Ovary (tissue), 9 donors: ENCODE results near the gene ST3GAL5. TPM values are rescaled to one million over a fixed set of nuclear protein-coding genes. Genes with fewer than 3 reads are reported as not detected.
A peak's percentile ranks its signal among the peaks of the same experiment; 100 is the strongest.
"Not testable (repeated sequence)": the region's sequence is repeated elsewhere in the genome, so short reads cannot be mapped to it uniquely, and the experiment has no call there.

ENCODE experiments used
- DNase-seq, 5 donors: peaks; one replicate each; pipeline ENCODE4 v3.0.0-alpha.2; 2019 to 2020
- H3K27ac ChIP-seq, 2 donors: fragments of 200-600 bp; one replicate each; pipeline versions ENCODE4 v1.5.1 to v1.8.0; 2019 to 2022
- H3K27me3 ChIP-seq: fragments of 200-600 bp; one replicate; pipeline ENCODE4 v1.8.0; 2022
- H3K36me3 ChIP-seq: fragments of 200-600 bp; sonication (generic); one replicate; pipeline ENCODE4 v1.5.1; 2019
- H3K4me1 ChIP-seq: one replicate; pipeline ENCODE4 v1.8.1; 2013; ENCODE audit warnings: mild to moderate bottlenecking, moderate library complexity; ENCODE audit not compliant: insufficient read depth
- H3K4me3 ChIP-seq: fragments of 200-600 bp; sonication (generic); one replicate; pipeline ENCODE4 v1.5.1; 2017
- H3K9me3 ChIP-seq, 2 donors: fragments of 200-600 bp in 1 of 2; sonication (generic) in 1 of 2; one replicate each; pipeline versions ENCODE4 v1.5.1 to v1.8.1; 2013 to 2019; ENCODE audit warnings: mild to moderate bottlenecking in 1 of 2, moderate library complexity in 1 of 2
- CTCF ChIP-seq, 3 donors: fragments of 450-650 bp in 2 of 3; fragments of 200-600 bp in 1 of 3; IDR thresholded peaks; one replicate each; pipeline versions ENCODE4 v1.5.1 to v1.8.0; 2016 to 2022; ENCODE audit warnings: antibody characterized with exemption in 3 of 3, mild to moderate bottlenecking in 1 of 3
- EP300 ChIP-seq: sonication (generic); formaldehyde crosslinking; IDR thresholded peaks from one replicate; pipeline ENCODE4 v1.6.1; 2017; ENCODE audit warnings: antibody characterized with exemption
- POLR2A ChIP-seq: fragments of 450-650 bp; IDR thresholded peaks from one replicate; pipeline ENCODE4 v1.6.1; 2017; ENCODE audit warnings: antibody characterized with exemption, mild to moderate bottlenecking, moderate library complexity
- WGBS, 3 donors: extraction: QIAGEN DNeasy Blood & Tissue Kit in 1 of 3; methylation state at CpG; one replicate each; pipeline versions ENCODE4 v1.1.5 to v1.1.7; 2013 to 2017; 5-methylcytosine and 5-hydroxymethylcytosine counted together
- intact Hi-C, 4 donors: fragments of 100-400 bp; cut with DNase I; formaldehyde crosslinking; loops; one replicate each; pipeline versions ENCODE4 v1.11.0 to v1.15.1; 2022 to 2023
- polyA plus RNA-seq, 2 donors: library from polyadenylated mRNA; stranded (reverse); fragments of 200-250 nt in 1 of 2; fragments of 350-450 nt in 1 of 2; fragmentation: Illumina TruSeq in 1 of 2; extraction: RNeasy Lipid Tissue Mini Kit (QIAGEN cat#74804) in 1 of 2; gene quantifications; one replicate each; pipeline ENCODE4 v1.2.3, GENCODE V29; 2013 to 2014
- total RNA-seq, 7 donors: library from RNA; depleted of rRNA in 2 of 7; stranded (reverse); fragments of >200 nt in 2 of 7; fragmentation: NEBNext Ultra II Directional in 3 of 7; extraction: Animal tissue kit (Norgen Biotek cat#: 25700) in 3 of 7; gene quantifications; one replicate each; pipeline versions ENCODE4 v1.1.0 to v1.2.4, GENCODE V29; 2016 to 2023
- donor health status: DM: no; HTN: no; CAD: no; lungs with moderate emphysema.
- donor health status: DM: no; HTN: no; CAD: no.
- donor health status: Bipolar disorder and iron deficiency.
- donor health status: DM: yes; HTN: yes; CAD: no.
- donor health status: DM: no; HTN: no; CAD: no.
- donor health status: DM: yes; HTN: yes; CAD: no.

The ST3GAL5 gene
- total and polyA plus RNA-seq, 9 donors: 11.6 to 52.7 (median 22.2) TPM

DNA sequence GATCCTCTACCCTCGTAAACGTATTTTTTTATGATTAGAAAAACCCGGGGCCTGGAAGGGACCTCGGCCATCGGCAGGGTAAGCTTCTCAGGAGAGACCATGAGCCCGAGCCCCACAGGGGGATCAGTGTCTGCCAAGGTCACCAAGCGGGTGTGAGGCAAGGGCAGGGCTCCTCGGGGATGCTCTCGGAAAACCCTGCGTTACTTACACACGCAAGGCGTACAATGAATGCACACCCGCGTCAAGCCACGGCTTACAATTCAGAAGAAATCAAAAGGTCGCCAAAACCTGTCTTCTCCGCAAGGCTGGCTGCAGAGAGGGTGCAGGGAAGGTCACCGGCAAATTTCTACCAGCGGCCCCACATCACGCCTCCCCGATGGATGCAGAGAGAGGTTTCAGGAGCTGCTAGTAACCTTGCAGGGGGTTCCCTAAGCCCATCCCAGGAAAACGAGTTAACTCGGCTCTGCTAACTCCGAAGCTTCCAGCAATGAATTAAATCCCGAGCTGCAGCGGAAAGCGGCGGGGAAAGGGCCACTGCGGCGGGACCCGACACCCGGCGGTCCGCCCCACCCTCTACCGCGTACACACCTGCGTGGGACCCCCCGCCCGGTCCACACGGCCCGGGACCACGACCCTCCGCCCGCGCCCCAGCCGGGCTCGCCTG, 638 bp downstream of the ST3GAL5 start:
- no peaks in the 10 kb centered on the region for H3K27me3 ChIP-seq
- no peaks in the 10 kb centered on the region for H3K36me3 ChIP-seq
- TF ChIP-seq POLR2A: no peak
- no peak for TF ChIP-seq CTCF (IDR thresholded peaks at IDR 0.05)
- no peak for TF ChIP-seq EP300
- H3K4me3 ChIP-seq: peak overlapping the region; percentile 86
- H3K27ac ChIP-seq: peak overlapping the region; percentile 84 to 88
- peaks cover 8% of the 10 kb centered on the region for H3K4me1 ChIP-seq
- H3K9me3 ChIP-seq: no peaks in the 10 kb centered on the region
- intact Hi-C loops: loop anchor here in 3 of 4 donors (5.0 to 10.0 kb wide), 6 partner anchors 61 to 561 kb away; partner anchors contain the start of gene TGOLN2 (in 1 of the 3)
- DNase-seq: peak in 2 of 5 donors; percentile 35 to 44
- WGBS, 3 donors: 1% methylated on average over 34 to 47 of the region's 47 CpGs

DNA sequence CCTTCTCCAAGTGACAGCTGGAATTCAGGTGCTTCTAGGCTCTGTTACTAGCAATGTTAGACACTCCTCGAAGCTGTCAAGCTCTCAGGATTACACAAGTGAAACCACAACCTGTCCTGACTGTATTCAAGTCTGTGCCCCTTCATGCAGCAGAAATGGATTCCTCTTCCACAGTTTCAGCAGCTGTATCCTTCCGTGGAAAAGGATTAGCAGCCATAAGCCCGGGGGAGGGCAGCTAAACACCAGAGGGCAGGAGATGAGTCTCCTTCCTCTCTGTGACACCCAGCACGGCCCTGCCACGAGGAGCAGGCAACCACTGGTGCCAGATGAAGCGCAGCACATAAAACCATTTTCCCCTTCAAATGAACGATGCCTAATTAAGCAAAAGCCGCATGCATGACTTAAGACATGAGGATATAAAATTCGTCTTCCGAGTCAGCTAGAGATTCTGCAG, 1.2 kb downstream of the ST3GAL5 start:
- peaks cover 8% of the 10 kb centered on the region for H3K4me1 ChIP-seq
- no peak for TF ChIP-seq POLR2A
- peak in 1 of 3 donors; percentile 16 for TF ChIP-seq CTCF (IDR thresholded peaks at IDR 0.05)
- intact Hi-C loops: loop anchor here in 3 of 4 donors (2.0 to 10.0 kb wide), 7 partner anchors 60 to 560 kb away; partner anchors contain the start of gene TGOLN2 (in 1 of the 3)

GRCh38 chr2:85886590-85886989, 2.2 kb downstream of the ST3GAL5 start:
- WGBS, 3 donors: 5 to 10% (median 8%) methylated on average over 11 of the region's 11 CpGs

More for the DNA sequence above, 1.2 kb downstream of the ST3GAL5 start:
- peak in 4 of 5 donors; percentile 48 to 60 (median 57) for DNase-seq
- no peaks in the 10 kb centered on the region for H3K36me3 ChIP-seq
- WGBS, 3 donors: 10 to 13% (median 12%) methylated on average over 10 of the region's 10 CpGs
- H3K27me3 ChIP-seq: no peaks in the 10 kb centered on the region
- peak overlapping the region; percentile 86 for H3K4me3 ChIP-seq
- H3K27ac ChIP-seq: peak overlapping the region in 1 of 2 donors; percentile 84
- no peaks in the 10 kb centered on the region for H3K9me3 ChIP-seq

GRCh38 chr2:85886141-85886540, 2.6 kb downstream of the ST3GAL5 start:
- WGBS, 3 donors: 66 to 74% (median 70%) methylated on average over 8 of the region's 8 CpGs
- H3K27me3 ChIP-seq: no peaks in the 10 kb centered on the region
- H3K4me1 ChIP-seq: peaks cover 8% of the 10 kb centered on the region
- no peak for TF ChIP-seq POLR2A
- TF ChIP-seq EP300: no peak
- no peak for TF ChIP-seq CTCF (IDR thresholded peaks at IDR 0.05)
- no peak overlapping the region for H3K27ac ChIP-seq
- no peak for DNase-seq
- H3K36me3 ChIP-seq: no peaks in the 10 kb centered on the region
- no peak overlapping the region for H3K4me3 ChIP-seq
- intact Hi-C loops: loop anchor here in 3 of 4 donors (2.0 to 10.0 kb wide), 7 partner anchors 59 to 559 kb away; partner anchors contain the start of gene TGOLN2 (in 1 of the 3)
- H3K9me3 ChIP-seq: no peaks in the 10 kb centered on the region

More at GRCh38 chr2:85886590-85886989, 2.2 kb downstream of the ST3GAL5 start:
- Histone ChIP-seq H3K36me3 (no peaks in the 10 kb centered on the region), H3K4me1 (peaks cover 8% of the 10 kb centered on the region), H3K27me3 (no peaks in the 10 kb centered on the region), H3K9me3 (no peaks in the 10 kb centered on the region), H3K27ac (no peak overlapping the region), H3K4me3 (peak overlapping the region; percentile 86)
- intact Hi-C loops: loop anchor here in 3 of 4 donors (2.0 to 10.0 kb wide), 7 partner anchors 59 to 559 kb away; partner anchors contain the start of gene TGOLN2 (in 1 of the 3)
- TF ChIP-seq CTCF (IDR thresholded peaks at IDR 0.05) (no peak), EP300 (no peak), POLR2A (no peak)
- peak; percentile 46 to 69 (median 67) for DNase-seq

DNA sequence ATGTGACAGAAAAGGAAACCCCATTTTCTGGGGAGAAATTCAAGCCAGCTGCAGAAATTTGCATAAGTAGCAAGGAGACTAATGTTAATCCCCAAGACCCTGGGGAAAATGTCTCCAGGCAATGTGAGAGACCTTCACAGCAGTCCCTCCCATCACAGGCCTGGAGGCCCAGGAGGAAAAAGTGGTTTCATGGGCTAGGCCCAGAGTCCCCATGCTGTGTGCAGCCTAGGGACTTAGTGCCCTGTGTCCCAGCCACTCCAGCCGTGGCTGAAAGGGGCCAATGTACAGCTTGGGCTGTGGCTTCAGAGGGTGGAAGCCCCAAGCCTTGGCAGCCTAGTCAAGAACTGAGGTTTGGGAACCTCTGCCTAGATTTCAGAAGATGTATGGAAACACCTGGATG, 7.0 kb downstream of the ST3GAL5 start:
- not testable (repeated sequence) for H3K27me3 ChIP-seq, H3K4me1 ChIP-seq, H3K27ac ChIP-seq, H3K36me3 ChIP-seq, H3K4me3 ChIP-seq, H3K9me3 ChIP-seq, DNase-seq
- intact Hi-C loops: loop anchor here in 1 of 4 donors (10.0 kb wide), 2 partner anchors 57 to 193 kb away; no protein-coding TSS in a partner anchor
- 91 to 100% (median 100%) methylated on average over 1 of the region's 1 CpG for WGBS, 3 donors

DNA sequence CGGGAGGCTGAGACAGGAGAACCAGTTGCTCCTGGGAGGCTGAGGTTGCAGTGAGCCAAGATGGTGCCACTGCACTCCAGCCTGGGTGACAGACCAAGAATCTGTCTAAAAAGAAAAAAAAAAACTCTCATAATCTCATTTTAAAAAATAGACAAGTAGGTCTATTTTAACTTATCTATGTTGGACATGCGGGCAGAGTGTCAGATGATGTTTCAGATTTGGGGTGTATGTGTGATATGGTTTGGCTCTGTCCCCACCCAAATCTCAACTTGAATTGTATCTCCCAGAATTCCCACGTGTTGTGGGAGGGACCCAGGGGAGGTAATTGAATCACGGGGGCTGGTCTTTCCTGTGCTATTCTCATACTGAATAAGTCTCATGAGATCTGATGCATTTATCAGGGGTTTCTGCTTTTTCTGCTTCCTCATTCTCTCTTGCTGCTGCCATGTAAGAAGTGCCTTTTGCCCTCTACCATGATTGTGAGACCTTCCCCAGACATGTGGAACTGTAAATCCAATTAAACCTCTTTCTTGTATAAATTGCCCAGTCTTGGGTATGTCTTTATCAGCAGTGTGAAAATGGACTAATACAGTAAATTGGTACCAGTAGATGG, 8.0 kb downstream of the ST3GAL5 start:
- not testable (repeated sequence) for H3K27ac ChIP-seq, H3K9me3 ChIP-seq, H3K4me3 ChIP-seq, H3K36me3 ChIP-seq, H3K4me1 ChIP-seq, H3K27me3 ChIP-seq, DNase-seq
- WGBS, 3 donors: 72 to 77% (median 74%) methylated on average over 4 of the region's 4 CpGs
- intact Hi-C loops: loop anchor here in 1 of 4 donors (10.0 kb wide), 2 partner anchors 56 to 194 kb away; no protein-coding TSS in a partner anchor
